ENCODE data around the gene CCNA2.

CCNA2 gene

DNA sequence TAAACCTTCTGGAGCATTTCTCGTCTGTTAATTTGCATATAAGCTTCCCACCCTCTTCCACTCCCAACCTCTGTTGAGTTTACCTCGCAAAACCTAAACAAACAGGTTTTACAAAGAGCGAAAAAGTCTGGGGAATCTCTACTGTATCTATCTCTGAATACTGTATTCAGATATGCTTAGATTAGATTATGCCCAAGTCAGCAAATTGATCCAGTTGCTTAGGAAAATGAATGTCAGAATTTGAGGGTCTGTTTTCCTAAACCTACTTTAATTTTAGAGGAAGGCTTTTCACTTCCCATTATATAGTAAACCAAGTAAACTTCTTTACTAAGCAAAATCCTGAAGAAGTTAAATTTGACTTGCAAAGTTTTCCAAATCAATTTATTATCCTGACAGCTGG lies 6.7 kb downstream of the CCNA2 start:
- ChIA-PET POLR2A (no interaction called here), CTCF (no interaction called here)
- no peak for TF ChIP-seq BHLHE40 (IDR thresholded peaks at IDR 0.05; ENCODE audit: borderline replicate concordance)
- TF ChIP-seq ZNF384 (IDR thresholded peaks at IDR 0.05), result no peak
- TF ChIP-seq ELF4 (IDR thresholded peaks at IDR 0.05), result no peak
- DNase-seq (ENCODE audit: extremely low spot score), result no peak

DNA sequence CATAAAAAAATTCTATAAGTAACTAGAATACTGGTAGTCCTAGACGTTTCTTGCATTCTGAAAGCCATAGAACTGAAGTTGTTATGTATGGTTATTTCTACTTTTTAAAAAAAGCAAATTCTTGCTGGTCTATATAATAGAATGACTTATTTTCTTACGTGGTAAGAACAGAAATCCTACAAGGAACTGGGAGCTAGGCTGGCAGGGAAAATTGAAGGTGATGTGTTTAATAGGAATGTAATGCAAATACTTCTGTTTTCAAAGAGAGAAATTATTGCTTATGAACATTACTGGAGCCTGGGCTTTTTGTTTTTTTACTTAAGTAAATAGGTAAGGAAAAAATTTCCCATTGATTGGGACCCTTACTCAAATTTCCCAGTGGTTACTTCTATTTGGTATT lies 8.9 kb downstream of the CCNA2 start:
- CTCF ChIA-PET, result no interaction called here
- POLR2A ChIA-PET, result no interaction called here
- no peak for DNase-seq (ENCODE audit: extremely low spot score)
- TF ChIP-seq ZNF384 (IDR thresholded peaks at IDR 0.05) (no peak), SUZ12 (IDR thresholded peaks at IDR 0.05) (no peak), TARDBP (IDR thresholded peaks at IDR 0.05) (no peak), ARNT (IDR thresholded peaks at IDR 0.05) (no peak), HDGF (IDR thresholded peaks at IDR 0.05; ENCODE audit: borderline replicate concordance) (no peak), LEF1 (IDR thresholded peaks at IDR 0.05; ENCODE audit: borderline replicate concordance) (no peak), FOXM1 (IDR thresholded peaks at IDR 0.05; ENCODE audit: borderline replicate concordance) (no peak), NFRKB (IDR thresholded peaks at IDR 0.05) (no peak), ELF4 (IDR thresholded peaks at IDR 0.05) (no peak), FOXA1 (IDR thresholded peaks at IDR 0.05) (no peak), FOXK2 (IDR thresholded peaks at IDR 0.05) (no peak), CTBP1 (IDR thresholded peaks at IDR 0.05; ENCODE audit: borderline replicate concordance) (no peak), SP1 (IDR thresholded peaks at IDR 0.05) (no peak), L3MBTL2 (conservative IDR thresholded peaks at IDR 0.05) (no peak), BHLHE40 (IDR thresholded peaks at IDR 0.05; ENCODE audit: borderline replicate concordance) (no peak)
- TF ChIP-seq, protein P1, sequence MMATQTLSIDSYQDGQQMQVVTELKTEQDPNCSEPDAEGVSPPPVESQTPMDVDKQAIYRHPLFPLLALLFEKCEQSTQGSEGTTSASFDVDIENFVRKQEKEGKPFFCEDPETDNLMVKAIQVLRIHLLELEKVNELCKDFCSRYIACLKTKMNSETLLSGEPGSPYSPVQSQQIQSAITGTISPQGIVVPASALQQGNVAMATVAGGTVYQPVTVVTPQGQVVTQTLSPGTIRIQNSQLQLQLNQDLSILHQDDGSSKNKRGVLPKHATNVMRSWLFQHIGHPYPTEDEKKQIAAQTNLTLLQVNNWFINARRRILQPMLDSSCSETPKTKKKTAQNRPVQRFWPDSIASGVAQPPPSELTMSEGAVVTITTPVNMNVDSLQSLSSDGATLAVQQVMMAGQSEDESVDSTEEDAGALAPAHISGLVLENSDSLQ (IDR thresholded peaks at IDR 0.05), result no peak

DNA sequence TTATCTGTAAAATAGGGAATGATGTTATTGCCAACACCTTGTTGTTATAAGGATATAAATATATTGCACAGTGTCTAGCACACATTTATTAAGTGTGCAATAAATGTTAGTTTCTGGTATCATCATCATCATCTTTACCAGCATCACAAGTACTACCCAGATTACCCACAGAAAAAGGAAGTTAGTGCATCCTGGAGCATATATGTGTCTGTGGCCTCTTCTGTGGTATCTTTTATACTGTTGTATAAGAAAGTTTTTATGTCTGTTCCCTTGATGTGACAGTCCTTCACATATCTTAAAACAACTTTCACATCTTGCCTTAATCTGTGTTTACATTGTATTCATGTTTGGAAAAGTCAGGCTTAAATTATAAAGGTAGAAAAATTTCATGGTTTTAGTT lies 12.6 kb downstream of the CCNA2 start:
- POLR2A ChIA-PET, result no interaction called here
- CTCF ChIA-PET, result interaction anchor here (0.7 kb wide), 1 partner anchor 889 kb away, joined by 3 read pairs; no protein-coding TSS in a partner anchor
- TF ChIP-seq ZNF384 (IDR thresholded peaks at IDR 0.05), result no peak
- no peak for DNase-seq (ENCODE audit: extremely low spot score)

DNA sequence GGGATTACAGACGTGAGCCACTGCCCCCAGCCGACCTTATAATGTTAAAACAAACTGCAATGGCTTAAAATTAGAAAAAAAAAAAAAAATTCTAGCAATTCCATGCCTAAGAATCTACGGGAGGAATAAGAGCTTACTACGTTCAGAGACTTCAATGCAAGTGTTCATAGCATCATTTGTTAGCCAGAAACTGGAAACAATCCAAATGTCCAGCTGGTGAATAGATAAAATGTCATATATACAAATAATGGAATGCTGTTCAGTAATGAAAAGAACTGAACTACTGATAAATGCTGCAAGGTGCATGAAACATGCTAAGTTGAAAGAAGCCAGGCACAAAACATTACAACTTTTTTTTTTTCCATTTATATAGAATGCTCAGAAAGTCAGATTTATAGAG lies 17.3 kb downstream of the CCNA2 start:
- no peak for DNase-seq (ENCODE audit: extremely low spot score)
- ChIA-PET CTCF (no interaction called here), POLR2A (no interaction called here)
- TF ChIP-seq ARNT (IDR thresholded peaks at IDR 0.05), result no peak
- no peak for TF ChIP-seq FOXK2 (IDR thresholded peaks at IDR 0.05)
- TF ChIP-seq, protein P1 (IDR thresholded peaks at IDR 0.05), result no peak
- no peak for TF ChIP-seq LEF1 (IDR thresholded peaks at IDR 0.05; ENCODE audit: borderline replicate concordance)
- no peak for TF ChIP-seq CTBP1 (IDR thresholded peaks at IDR 0.05; ENCODE audit: borderline replicate concordance)
- no peak for TF ChIP-seq FOXM1 (IDR thresholded peaks at IDR 0.05; ENCODE audit: borderline replicate concordance)
- no peak for TF ChIP-seq FOXA1 (IDR thresholded peaks at IDR 0.05)

DNA sequence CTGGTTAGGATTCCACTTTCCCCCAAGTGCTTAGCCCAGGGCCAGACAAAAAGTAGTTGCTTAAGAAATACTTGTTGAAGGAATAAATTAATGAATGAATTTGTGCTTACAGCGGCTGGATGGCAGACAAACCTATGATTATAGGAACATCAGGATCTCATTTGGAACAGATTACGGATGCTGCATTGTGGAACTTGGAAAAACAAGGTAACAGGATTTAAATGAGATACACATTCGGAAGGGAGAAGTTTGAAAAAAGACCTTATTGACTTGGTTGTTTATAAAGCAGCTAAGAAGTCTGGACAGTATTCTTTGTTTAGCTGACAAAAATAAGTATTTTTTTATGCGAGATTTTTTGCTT lies 22.0 kb downstream of the CCNA2 start:
- CTCF ChIA-PET, result no interaction called here
- TF ChIP-seq HDGF (IDR thresholded peaks at IDR 0.05; ENCODE audit: borderline replicate concordance) (no peak), BHLHE40 (IDR thresholded peaks at IDR 0.05; ENCODE audit: borderline replicate concordance) (no peak), NFRKB (IDR thresholded peaks at IDR 0.05) (no peak), LEF1 (IDR thresholded peaks at IDR 0.05; ENCODE audit: borderline replicate concordance) (no peak), FOXK2 (IDR thresholded peaks at IDR 0.05) (no peak), FOXA1 (IDR thresholded peaks at IDR 0.05) (no peak), SUZ12 (IDR thresholded peaks at IDR 0.05) (no peak), L3MBTL2 (conservative IDR thresholded peaks at IDR 0.05) (no peak)
- DNase-seq (ENCODE audit: extremely low spot score), result no peak
- POLR2A ChIA-PET, result interaction anchor here (0.8 to 1.8 kb wide), 11 partner anchors 10 to 113 kb away, joined by 3 to 8 read pairs (median 5); partner anchors contain the start of genes BBS7, CCNA2 and SMIM43

DNA sequence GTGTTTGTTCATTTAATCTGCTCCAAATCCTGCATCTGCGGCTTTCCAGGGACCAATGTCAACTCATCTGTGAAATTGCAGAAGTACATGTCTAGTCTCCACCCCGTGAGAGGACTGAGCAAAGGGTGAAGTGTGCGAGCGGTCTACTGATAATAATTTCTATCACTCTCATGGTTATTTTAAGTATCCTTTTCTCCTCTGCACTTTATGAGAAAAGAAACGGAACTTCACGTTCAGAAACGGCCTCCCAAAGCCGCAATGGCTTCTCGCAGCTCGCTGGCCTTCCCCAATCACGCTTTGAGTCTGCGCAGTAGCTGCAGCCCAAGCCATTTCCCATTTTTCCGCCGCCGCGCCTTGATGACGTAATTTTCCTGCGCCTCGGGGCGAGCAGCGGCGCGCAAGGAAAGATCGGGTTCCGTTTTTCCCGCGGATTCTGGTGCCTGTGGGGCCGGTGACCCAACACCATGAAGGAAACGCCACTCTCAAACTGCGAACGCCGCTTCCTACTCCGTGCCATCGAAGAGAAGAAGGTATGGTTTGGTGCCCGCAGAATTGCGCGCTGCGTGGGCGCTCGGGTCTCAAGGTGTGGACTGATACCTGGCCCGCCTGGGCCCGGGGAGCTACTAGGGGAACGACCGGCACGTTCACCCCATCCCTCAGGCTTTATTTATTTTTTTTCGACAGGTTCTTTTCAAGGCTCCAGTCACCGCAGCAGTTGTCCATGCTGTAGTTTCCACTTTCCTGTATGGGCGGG lies 22.5 kb downstream of the CCNA2 start, which contains the start of gene EXOSC9:
Gene EXOSC9 (plus strand): TSS at position 363 of the 754 bp plus-strand sequence. CDS start 102 bp downstream, at position 465.
- TF ChIP-seq LEF1 (IDR thresholded peaks at IDR 0.05; ENCODE audit: borderline replicate concordance) (no peak), CTBP1 (IDR thresholded peaks at IDR 0.05; ENCODE audit: borderline replicate concordance) (no peak), ELF4 (IDR thresholded peaks at IDR 0.05) (peak; percentile 60), NFRKB (IDR thresholded peaks at IDR 0.05) (peak; percentile 59; the same call in 1 of the 2 replicates), FOXK2 (IDR thresholded peaks at IDR 0.05) (no peak), FOXA1 (IDR thresholded peaks at IDR 0.05) (no peak), SUZ12 (IDR thresholded peaks at IDR 0.05) (no peak), SP1 (IDR thresholded peaks at IDR 0.05) (no peak), HDGF (IDR thresholded peaks at IDR 0.05; ENCODE audit: borderline replicate concordance) (no peak), L3MBTL2 (conservative IDR thresholded peaks at IDR 0.05) (peak; percentile 95), FOXM1 (IDR thresholded peaks at IDR 0.05; ENCODE audit: borderline replicate concordance) (no peak), ARNT (IDR thresholded peaks at IDR 0.05) (no peak)
- TF ChIP-seq, protein P1 (IDR thresholded peaks at IDR 0.05), result no peak
- ChIA-PET CTCF (no interaction called here), POLR2A (interaction anchor here (0.8 to 1.8 kb wide), 12 partner anchors 9 to 113 kb away, joined by 3 to 8 read pairs (median 4); partner anchors contain the start of genes BBS7, CCNA2 and SMIM43)
- peak; percentile 94 for DNase-seq (ENCODE audit: extremely low spot score)

Measured in HEK293T (cell line).